Astrocyte (in vitro differentiated cells and primary cell): ENCODE data around the gene RHOBTB1.

Source experiments
- EZH2 ChIP-seq: IDR thresholded peaks from 2 replicates; pipeline ENCODE4 v1.6.1; 2012; ENCODE audit warnings: mild to moderate bottlenecking, low read length, inconsistent platforms; ENCODE audit not compliant: insufficient read depth
- TF ChIP-seq, protein P1 (sequence below): IDR thresholded peaks from 2 replicates; pipeline ENCODE4 v1.5.1; 2011; ENCODE audit warnings: low read depth, mild to moderate bottlenecking, inconsistent platforms, low read length, moderate library complexity; ENCODE audit not compliant: insufficient read depth

DNA sequence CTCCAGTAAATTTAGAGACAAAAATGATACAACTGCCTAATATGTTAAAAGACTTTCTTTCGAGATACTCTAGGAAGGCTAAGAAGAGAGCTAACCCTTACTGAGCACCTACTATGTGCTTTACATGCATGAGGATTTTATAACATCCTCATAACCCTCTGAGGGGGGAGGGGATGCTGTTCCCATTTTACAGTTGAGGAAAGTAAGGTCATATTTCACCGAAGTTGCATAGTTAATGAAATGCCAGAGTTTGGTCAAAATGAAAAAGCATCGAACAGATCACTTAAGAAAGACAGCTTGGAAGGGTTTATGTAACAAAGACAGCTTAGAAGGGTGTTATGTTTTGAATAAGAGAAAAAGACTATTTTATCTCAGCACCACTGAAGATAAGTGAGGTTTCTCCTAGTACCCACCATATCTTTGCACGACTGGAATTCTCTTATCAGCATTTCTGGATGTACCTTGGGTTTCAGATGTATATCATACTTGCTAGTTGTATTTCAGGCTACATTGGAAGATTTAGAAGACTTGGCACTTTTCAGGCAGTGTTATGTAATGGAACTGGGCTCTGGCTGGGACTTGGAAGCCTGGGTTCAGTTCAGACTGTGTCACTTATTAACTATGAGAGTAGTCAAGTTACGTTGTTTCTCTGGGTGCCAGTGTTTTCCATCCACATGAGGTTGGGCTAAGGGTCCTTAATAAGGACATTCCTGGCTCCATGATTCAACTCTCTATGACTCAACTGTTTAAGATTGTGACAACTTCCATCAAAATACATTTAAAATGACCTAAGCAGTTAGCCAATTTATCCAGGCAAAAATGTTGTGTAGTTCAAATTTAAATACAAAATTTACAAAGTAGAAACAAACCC, 6.0 kb downstream of the RHOBTB1 start:
- TF ChIP-seq, protein P1, sequence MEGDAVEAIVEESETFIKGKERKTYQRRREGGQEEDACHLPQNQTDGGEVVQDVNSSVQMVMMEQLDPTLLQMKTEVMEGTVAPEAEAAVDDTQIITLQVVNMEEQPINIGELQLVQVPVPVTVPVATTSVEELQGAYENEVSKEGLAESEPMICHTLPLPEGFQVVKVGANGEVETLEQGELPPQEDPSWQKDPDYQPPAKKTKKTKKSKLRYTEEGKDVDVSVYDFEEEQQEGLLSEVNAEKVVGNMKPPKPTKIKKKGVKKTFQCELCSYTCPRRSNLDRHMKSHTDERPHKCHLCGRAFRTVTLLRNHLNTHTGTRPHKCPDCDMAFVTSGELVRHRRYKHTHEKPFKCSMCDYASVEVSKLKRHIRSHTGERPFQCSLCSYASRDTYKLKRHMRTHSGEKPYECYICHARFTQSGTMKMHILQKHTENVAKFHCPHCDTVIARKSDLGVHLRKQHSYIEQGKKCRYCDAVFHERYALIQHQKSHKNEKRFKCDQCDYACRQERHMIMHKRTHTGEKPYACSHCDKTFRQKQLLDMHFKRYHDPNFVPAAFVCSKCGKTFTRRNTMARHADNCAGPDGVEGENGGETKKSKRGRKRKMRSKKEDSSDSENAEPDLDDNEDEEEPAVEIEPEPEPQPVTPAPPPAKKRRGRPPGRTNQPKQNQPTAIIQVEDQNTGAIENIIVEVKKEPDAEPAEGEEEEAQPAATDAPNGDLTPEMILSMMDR: no peak
- TF ChIP-seq EZH2: no peak
